GF-D8 (cell line): ENCODE data around the gene FOXF2.

Source experiments
- DNase-seq: peaks from one replicate; lab custom pipeline; 2025; lab: John Stamatoyannopoulos, UW

FOXF2 gene

DNA sequence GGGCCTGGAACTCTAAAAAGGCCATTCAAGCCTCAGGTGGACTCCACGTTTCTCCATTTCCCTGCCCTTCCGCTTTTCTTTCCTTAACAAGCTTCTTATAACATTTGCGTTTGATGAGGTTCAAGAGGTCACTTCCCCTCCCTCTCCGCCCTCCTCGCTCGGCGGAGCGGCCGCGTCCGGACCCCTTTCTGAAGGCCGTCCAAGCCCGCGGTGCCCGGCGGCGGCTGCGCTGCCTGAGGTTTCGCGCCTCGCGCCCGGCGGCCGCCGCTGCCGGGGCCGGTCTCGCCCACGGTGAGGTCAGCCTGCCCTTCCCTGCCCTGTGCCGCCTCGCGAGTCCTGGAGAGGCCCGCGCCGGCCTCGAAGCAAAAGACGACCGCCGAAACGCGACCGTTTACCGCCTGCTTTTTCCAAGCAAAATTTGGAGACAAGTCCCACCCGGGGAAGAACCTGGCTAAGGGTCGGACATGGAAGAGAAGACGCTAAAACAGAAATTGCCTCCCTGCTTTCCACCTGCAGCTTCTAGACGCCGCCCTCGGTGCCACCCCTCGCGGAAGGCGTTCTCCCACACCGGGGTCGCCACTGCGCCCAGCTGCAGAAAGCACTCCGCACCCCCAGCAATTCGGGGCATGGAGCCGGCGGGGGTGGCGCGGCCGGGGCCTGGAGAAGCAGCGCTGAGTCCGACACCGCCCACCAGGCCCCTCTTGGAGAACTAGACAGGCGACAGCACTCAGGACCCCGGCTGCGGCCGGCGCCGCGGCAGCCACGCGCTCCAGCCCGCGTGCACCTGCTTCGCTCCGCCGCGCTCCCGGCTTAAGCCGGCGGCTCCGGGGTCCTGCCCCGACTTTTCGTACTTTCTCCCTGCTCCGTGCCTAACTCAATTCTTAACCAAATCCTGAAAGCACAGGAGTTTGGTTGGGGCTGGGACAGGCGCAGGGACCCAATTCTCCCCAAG, 11.0 kb upstream of the FOXF2 start:
- no peak for DNase-seq

- no peak for DNase-seq
Observed at GRCh38 chr6:1379017-1379787, 10.2 kb upstream of the FOXF2 start.

- no peak for DNase-seq
Observed at GRCh38 chr6:1379788-1380147, 9.6 kb upstream of the FOXF2 start.

DNA sequence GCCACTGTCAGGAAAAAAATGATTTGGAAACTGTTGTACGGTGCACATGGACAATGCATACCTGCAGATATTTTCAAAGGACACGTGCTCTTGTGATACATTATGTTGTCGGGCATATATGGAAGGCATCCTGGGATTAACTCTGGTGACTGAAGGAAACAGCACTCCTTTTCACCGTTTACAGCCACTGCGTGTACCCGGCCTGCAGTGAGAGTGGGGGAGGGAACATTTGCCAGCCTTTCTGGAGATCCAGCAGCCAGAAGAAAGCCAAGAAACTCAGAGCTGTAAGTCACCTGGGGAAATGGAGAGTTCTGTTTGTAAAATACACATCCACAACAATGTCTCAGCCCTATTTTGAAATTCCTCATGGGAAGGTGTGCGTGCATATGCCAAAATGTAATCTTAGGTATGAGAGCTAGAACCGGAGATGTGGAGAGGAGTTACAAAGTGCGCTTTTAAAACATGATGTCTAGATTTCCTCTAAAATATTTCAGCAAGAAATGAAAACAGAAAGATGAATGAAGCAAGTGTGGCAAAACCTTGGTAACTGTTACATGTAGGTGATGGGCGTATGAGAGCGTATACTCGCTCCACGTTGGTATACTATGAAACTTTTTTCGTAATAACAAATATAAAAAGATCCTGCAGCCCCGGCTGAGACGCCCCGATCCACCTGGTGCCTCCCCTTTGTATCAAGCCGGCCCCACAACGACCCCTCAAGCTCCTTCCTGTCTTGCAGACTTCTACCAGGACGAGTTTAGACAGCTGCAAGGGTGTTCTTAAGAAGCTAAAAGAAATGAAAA, 8.6 kb upstream of the FOXF2 start:
- no peak for DNase-seq

DNA sequence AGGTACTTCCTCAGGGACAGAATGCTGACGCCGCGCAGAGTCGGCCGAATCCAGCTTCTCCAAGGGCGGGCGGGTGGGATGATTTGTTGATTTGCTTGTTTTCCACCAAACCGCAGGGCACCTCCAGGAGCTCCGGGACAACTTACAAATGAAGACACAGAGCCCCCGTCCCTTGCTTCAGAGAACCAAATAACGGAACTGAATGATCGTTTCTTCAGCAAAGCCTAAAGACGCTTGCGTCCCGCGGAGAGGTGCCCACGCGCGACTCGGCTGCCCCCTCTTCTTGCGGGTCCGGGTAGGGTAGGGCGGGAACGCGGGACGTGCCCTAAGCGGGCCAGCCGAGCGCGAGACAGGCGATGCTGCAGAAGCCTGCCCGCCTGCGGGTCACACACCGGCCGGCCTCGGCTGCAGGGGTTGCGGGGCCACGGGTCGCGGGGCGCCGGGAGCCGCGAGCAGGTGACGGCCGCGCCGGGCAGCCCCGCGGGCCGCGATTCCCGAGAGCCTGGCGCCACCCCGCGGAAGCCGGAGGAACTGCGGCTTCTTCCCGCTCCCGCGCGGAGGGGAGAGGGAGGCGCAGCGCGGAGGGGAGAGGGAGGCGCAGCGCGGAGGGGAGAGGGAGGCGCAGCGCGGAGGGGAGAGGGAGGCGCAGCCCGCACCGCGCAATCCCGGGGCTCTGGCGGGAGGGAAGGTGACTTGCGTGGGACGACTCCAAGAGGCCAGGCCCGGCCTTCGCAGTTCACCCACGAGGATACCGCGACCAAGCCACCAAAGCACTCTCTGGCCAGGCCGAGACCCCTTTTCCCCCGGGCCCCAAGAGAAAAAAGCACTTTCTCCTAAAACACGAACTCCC, 7.7 kb upstream of the FOXF2 start:
- DNase-seq, result no peak

DNA sequence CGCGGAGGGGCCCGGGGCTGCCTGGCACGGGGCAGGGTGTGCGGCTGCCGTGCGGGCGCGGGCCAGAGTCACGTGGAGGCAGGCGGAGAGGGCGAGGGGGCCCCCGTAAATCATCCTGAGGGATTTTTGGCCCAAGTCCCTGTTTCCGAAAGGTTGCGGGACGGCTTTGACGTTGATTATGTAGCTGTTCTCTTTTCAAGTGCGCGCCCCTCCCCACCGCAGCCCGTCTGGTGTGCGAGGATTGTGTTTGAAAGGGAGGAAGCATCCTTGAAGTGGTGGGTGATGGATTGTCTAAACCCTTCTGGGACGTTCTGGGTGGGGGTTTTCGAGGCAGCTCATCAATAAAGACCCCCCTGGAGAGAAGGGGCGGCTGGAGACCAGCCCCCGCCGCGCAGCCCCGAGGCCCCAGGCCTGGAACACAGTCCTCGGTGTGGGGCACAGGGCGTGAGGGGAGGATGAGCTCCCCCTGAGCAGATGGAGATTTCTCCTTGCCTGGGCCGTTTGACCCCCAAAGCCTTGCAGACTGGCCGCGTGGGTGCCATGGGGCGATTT, 7.0 kb upstream of the FOXF2 start:
- DNase-seq, result no peak

DNA sequence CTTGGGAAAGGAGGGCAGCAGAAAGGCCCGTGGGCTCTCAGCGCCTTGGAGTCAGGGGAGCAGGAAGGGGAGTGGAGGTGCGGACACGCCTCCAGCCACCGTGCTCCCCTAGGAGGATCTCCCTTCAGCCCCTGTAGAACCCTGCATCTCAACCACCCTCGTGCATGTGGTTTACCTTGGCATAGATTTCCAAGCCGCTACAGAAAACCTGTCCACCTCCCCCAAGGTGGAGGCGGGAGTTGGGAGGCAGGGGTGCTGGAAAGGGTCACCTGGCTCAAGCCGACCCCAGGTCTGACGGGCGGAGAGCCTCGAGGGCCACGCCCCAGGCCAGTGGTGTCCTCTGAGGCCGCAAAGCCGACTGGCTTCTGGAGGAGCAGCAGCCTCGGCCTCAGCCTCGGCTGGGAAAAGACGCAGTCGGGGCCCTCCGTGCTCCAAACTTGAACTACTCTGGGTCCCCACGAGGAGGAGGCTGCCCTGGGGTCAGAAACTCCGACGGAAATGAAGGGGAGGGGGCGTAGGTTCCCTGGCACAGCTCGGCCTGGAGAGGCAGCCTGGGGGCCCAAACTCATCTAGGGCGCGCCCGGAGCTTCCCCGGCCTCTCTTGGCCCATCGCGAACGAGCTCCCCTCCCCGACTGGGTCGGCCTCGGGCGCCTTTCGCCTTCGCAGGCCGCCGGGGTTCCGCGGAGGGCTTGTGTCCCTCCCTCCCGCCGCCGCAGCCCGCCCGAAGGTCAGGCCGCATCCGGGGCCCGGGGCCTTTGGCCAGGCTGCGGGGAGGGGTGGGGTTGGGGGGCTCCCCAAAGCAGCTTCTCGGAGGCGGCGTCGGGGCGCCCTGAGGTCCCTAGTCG, 6.3 kb upstream of the FOXF2 start:
- no peak for DNase-seq

DNA sequence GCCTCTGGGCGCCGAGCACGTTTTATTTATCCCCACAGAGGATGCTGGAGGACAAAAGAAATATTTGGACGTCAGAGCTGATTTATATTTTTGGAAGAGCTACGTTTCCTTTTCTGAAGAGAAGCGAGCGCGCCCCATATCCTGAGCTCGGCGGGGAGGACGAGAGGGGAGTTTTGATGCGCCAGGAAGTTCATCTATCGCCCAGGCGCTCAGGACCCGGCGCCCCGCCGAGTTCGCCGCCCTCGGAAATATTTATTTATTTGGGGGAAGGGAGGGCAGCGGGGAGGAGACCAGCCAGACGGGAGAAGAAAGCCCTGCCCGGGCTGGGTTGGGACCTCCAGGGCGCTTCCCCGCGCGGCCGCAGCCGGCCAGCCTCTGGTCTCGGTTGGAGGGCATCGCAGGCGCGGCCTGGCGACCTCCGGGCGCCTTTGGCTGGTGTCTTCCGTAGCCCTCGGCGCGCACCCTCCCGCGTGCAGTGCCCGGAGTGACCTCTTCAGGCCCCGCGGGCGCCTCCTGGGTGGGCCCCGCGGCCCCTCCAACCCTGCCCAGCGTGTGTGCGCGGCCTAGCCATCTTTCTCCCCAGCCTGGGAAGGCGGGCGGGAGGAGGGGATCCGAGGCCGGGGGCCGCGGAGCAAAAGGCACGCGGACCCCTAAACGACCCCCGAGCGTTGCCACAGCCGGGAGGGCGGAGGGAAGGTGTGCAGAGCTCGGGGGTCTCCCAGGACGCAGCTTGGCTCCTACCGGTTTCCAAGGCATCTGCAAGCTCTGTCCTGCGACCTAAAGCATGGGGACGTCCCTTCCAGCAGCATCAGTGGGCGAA, 5.4 kb upstream of the FOXF2 start:
- no peak for DNase-seq

DNA sequence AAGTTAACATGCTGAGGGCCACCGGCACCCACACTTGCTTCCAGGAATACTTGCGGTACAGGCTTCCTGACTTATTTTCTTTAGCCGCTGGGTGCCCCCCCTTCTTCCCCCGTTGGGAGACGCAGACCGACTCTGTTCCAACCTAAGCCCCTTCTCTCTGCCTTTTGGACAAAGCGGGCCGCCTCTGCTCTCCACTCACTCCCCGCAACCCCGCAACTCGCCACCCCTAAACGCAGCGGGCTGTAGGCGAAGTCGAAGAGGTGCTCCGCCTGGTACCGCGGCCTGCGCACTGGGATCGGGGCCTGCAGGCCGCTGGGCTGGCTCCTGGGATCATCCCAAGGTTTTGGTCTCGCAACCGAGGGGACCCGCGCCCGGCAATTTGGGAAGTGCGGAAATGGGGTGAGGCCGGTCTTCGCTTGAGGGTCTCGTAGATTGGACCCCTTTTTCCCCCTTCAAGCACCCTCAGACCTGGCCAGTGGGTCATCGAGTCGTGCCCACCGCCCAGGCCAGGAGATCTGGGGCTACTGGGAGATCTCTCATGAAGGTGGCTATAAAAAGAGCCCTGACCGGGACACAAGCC, 4.7 kb upstream of the FOXF2 start:
- no peak for DNase-seq

DNA sequence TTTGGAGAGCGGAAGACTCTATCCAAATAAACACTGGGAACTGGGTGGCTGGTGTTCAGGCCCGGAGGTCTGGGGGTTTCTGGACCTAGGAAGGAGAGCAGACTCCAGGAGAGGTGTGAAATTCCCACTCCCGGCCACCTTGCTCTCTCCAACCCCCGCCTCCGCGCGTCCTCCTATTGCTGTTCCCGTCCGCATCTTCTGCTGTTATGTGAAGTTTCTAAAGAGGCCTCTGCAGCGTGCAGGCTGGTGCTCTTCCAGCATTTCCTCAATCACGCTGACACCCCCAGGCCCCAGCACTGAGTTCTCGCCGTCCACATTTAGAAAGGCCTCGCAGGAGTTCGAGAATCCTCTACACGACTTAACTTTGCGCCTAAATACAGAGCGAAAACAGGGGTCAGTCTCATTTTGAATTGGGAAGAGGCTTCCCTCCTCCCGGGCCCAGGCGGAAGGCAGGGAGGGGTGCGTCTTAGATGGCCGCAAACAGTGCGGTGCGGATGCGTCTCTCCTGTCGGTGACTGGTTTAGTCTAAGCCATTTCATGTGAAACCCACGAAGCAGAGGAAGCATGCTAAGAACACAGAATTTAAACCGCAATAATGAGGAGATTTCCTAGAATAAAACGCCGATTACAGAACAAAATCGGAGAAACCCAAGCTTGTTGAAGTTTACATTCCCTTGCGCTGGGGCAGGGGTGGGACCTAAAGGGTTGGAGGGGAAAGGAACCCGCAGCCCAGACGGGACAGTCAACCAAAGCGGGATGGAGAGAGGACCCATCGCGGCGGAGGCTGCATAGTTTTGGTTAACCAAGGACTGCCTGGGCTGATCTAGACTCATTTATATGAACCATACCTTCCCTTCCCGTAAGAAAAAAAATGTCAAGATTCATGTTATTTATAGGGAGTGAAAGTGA, 4.0 kb upstream of the FOXF2 start:
- no peak for DNase-seq

DNA sequence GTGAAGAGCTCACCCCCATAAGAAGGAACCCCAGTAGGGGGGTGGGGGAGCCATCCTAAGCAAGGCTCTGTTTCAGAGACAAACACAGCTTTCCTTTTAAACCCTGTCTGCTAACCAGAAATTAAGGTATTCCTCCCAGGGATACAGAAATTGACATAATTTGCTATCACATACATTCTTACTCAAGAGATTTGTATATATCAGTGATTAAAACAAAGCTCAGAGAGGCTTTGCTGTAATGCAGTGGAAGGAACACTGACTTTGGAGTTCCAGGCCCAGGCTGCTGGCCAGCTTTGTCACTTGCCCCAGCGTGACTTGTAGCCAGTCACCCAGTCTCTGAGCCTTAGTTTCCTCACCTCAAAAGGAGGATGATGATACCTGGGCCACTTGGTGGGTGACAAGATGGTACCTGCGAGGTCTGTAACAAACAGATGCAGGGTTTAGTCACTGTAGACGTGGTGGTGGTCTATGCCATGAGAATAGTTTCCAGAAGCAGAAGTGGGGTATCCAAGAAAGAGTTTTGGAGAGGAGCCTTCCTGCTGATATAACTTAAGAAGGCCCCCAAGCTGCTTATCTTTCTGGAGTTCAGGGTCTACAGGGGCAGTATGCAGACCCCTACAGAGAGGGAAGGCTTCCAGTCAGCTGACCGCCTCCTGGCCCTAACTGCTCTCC, 3.2 kb upstream of the FOXF2 start:
- DNase-seq, result no peak

GRCh38 chr6:1387538-1387875, 1.9 kb upstream of the FOXF2 start:
- no peak for DNase-seq

- no peak for DNase-seq
Observed at GRCh38 chr6:1387876-1388629, 1.3 kb upstream of the FOXF2 start.

DNA sequence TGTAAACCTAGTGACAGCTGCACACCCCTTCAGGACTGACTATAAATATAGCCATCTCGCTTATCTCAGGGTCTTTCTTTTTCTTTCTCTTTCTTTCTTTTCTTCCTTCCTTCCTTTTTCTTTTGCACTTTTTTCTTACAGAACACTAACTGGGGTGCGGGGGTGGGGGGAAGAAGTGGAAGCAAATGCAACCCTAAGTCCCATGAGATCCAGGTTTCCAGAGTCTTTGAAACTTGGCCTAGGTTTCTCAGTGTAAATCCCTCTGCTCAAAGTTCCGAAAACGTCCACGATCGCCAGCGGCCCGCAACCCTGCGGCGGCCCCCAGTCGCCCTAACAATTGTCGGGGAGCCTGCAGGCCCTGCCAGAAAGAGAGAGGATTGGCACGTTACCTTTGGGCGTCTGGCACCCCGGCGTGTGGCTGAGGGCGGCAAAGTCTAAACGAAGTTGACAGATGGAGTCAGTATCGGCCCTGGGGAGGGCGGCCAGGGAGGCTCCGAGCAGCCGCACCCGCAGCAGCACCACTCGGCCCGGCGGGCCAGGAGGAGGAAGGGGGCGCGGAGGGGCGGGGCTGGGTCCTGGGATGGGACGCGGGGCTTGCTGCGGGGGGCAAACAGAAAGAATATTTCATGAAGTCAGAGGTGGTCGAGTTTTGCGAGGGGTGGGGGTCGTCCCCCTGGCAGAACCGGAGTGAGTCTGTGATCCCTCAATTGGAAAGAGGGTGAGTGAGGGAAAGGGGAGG, 577 bp upstream of the FOXF2 start:
- DNase-seq, result no peak

DNA sequence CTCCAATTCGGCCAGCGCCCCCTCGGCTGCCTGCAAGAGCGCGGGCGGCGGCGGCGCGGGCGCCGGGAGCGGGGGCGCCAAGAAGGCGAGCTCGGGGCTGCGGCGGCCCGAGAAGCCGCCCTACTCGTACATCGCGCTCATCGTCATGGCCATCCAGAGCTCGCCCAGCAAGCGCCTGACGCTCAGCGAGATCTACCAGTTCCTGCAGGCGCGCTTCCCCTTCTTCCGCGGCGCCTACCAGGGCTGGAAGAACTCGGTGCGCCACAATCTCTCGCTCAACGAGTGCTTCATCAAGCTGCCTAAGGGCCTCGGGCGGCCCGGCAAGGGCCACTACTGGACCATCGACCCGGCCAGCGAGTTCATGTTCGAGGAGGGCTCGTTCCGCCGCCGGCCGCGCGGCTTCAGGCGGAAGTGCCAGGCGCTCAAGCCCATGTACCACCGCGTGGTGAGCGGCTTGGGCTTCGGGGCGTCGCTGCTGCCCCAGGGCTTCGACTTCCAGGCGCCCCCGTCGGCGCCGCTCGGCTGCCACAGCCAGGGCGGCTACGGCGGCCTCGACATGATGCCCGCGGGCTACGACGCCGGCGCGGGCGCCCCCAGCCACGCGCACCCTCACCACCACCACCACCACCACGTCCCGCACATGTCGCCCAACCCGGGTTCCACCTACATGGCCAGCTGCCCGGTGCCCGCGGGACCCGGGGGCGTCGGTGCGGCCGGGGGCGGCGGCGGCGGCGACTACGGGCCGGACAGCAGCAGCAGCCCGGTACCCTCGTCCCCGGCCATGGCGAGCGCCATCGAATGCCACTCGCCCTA, 963 bp downstream of the FOXF2 start:
- no peak for DNase-seq
